IMR-90 (cell line): ENCODE results near the gene LRRC37A2. TPM values are rescaled to one million over a fixed set of nuclear protein-coding genes. Genes with fewer than 3 reads are reported as not detected.
"Not testable (repeated sequence)": the region's sequence is repeated elsewhere in the genome, so short reads cannot be mapped to it uniquely, and the experiment has no call there.

Experiments used
- ATAC-seq: fragments of 200-7000 bp; cut with Tn5 transposase; 2 replicates; pipeline ENCODE4 v1.9.1; 2020; ENCODE audit warnings: low read depth, mild to moderate bottlenecking, moderate library complexity
- BruUV-seq: library from RNA; stranded (reverse); fragments of 400-500 nt; replicated peaks from 2 replicates; lab custom pipeline; 2021; lab: Mats Ljungman, UMichigan
- CTCF ChIA-PET: fragments of 300-600 bp; formaldehyde crosslinking; extraction: SDS; loops from one replicate; lab custom pipeline; 2021; ENCODE audit warnings: antibody characterized with exemption; lab: Yijun Ruan, JAX
- POLR2A ChIA-PET: fragments of 300-600 bp; sonication (Branson Sonifier 250); formaldehyde crosslinking; loops from one replicate; lab custom pipeline; 2022; ENCODE audit warnings: antibody characterized with exemption; ENCODE audit not compliant: unreplicated experiment; lab: Charles Lee
- DNase-seq: peaks from one replicate; pipeline ENCODE4 v3.0.0; 2013
- H2AFZ ChIP-seq: replicated peaks from 2 replicates; pipeline ENCODE3; 2013; ENCODE audit warnings: low read length, mild to moderate bottlenecking; ENCODE audit not compliant: poor library complexity
- H2AK5ac ChIP-seq: 2 replicates; pipeline ENCODE4 v1.6.1; 2013; ENCODE audit warnings: low read depth, low read length, inconsistent platforms
- H2AK9ac ChIP-seq: replicated peaks from 2 replicates; pipeline ENCODE3; 2013; ENCODE audit warnings: mild to moderate bottlenecking, low read depth, low read length, moderate library complexity; ENCODE audit not compliant: poor library complexity
- H2BK120ac ChIP-seq: 2 replicates; pipeline ENCODE4 v1.6.1; 2013; ENCODE audit warnings: low read depth, low read length, inconsistent platforms
- H2BK15ac ChIP-seq: 3 replicates; pipeline ENCODE4 v1.6.1; 2013; ENCODE audit warnings: low read depth, low read length, inconsistent platforms
- H2BK20ac ChIP-seq: 2 replicates; pipeline ENCODE4 v1.6.1; 2013; ENCODE audit warnings: low read depth, mild to moderate bottlenecking, inconsistent platforms, low read length, moderate library complexity
- H2BK5ac ChIP-seq: 2 replicates; pipeline ENCODE4 v1.6.1; 2013; ENCODE audit warnings: mild to moderate bottlenecking, low read depth, low read length, inconsistent platforms; ENCODE audit not compliant: poor library complexity, severe bottlenecking
- H3K14ac ChIP-seq: replicated peaks from 2 replicates; pipeline ENCODE4 v1.6.1; 2013; ENCODE audit warnings: low read depth, low read length, inconsistent platforms
- H3K18ac ChIP-seq: 2 replicates; pipeline ENCODE4 v1.6.1; 2013; ENCODE audit warnings: low read depth, low read length, control low read depth
- H3K23ac ChIP-seq: 2 replicates; pipeline ENCODE4 v1.6.1; 2013; ENCODE audit warnings: low read depth, low read length, inconsistent platforms
- H3K27ac ChIP-seq: 2 replicates; pipeline ENCODE4 v1.5.1; 2013; ENCODE audit warnings: mild to moderate bottlenecking, control low read depth, low read length; ENCODE audit not compliant: insufficient read depth
- H3K27me3 ChIP-seq: 2 replicates; pipeline ENCODE4 v1.6.1; 2013; ENCODE audit warnings: low read length; ENCODE audit not compliant: control insufficient read depth, insufficient read depth
- H3K36me3 ChIP-seq: 2 replicates; pipeline ENCODE4 v1.6.1; 2013; ENCODE audit warnings: low read length, mixed read lengths; ENCODE audit not compliant: control insufficient read depth, insufficient read depth
- H3K4ac ChIP-seq: 2 replicates; pipeline ENCODE4 v1.6.1; 2013; ENCODE audit warnings: low read depth, low read length, inconsistent platforms
- H3K4me1 ChIP-seq: 2 replicates; pipeline ENCODE4 v1.6.1; 2013; ENCODE audit warnings: low read length, mixed read lengths; ENCODE audit not compliant: control insufficient read depth, insufficient read depth
- H3K4me2 ChIP-seq: 2 replicates; pipeline ENCODE4 v1.6.1; 2013; ENCODE audit warnings: low read depth, mild to moderate bottlenecking, control low read depth, low read length, moderate library complexity
- H3K4me3 ChIP-seq: 2 replicates; pipeline ENCODE4 v1.5.1; 2013; ENCODE audit warnings: low read depth, mild to moderate bottlenecking, control low read depth, low read length, moderate library complexity; ENCODE audit not compliant: insufficient read depth
- H3K56ac ChIP-seq: 2 replicates; pipeline ENCODE4 v1.6.1; 2013; ENCODE audit warnings: low read length, inconsistent platforms; ENCODE audit not compliant: insufficient read depth; ENCODE audit errors: extremely low read depth
- H3K79me1 ChIP-seq, 2 experiments: 2 replicates each; pipeline ENCODE4 v1.6.1; 2013; ENCODE audit warnings: low read length in 2 of 2, inconsistent platforms in 1 of 2, low read depth in 1 of 2
- H3K9ac ChIP-seq: 2 replicates; pipeline ENCODE4 v1.6.1; 2013; ENCODE audit warnings: low read depth, low read length, control low read depth
- H3K9me1 ChIP-seq: 2 replicates; pipeline ENCODE4 v1.6.1; 2013; ENCODE audit warnings: low read length, inconsistent platforms; ENCODE audit not compliant: insufficient read depth
- H3K9me3 ChIP-seq: 2 replicates; pipeline ENCODE4 v1.6.1; 2013; ENCODE audit warnings: low read length; ENCODE audit not compliant: control insufficient read depth, insufficient read depth
- H4K20me1 ChIP-seq: 2 replicates; pipeline ENCODE4 v1.6.1; 2013; ENCODE audit warnings: low read length, inconsistent platforms; ENCODE audit not compliant: insufficient read depth
- H4K5ac ChIP-seq: 2 replicates; pipeline ENCODE4 v1.6.1; 2013; ENCODE audit warnings: mild to moderate bottlenecking, low read depth, low read length, control low read depth
- H4K8ac ChIP-seq, 2 experiments: 2 replicates each; pipeline ENCODE4 v1.6.1; 2013; ENCODE audit warnings: low read depth in 2 of 2, low read length in 2 of 2, control low read depth in 1 of 2, inconsistent platforms in 1 of 2
- H4K91ac ChIP-seq: 2 replicates; pipeline ENCODE4 v1.6.1; 2013; ENCODE audit warnings: low read depth, low read length, inconsistent platforms; ENCODE audit not compliant: insufficient read depth
- WGBS, 2 experiments: methylation state at CpG; one replicate each; pipeline versions ENCODE4 v1.1.5 to v1.1.7; 2013; ENCODE audit warnings: missing lambda C conversion rate in 2 of 2; ENCODE audit not compliant: insufficient read length in 1 of 2; ENCODE audit errors: extremely low coverage in 2 of 2; 5-methylcytosine and 5-hydroxymethylcytosine counted together
- dilution Hi-C: fragments of 300-500 bp; cut with HindIII; formaldehyde crosslinking; loops from one replicate; pipeline ENCODE4 v1.14.3; 2018; ENCODE audit warnings: low sequenced_read_pairs; ENCODE audit not compliant: unreplicated experiment
- in situ Hi-C: fragments of 300-500 bp; cut with MboI; formaldehyde crosslinking; loops from 3 replicates; pipeline ENCODE4 v1.14.3; 2019; ENCODE audit warnings: low sequenced_read_pairs, inconsistent platforms, mixed read lengths
- intact Hi-C: fragments of 100-400 bp; cut with micrococcal nuclease; formaldehyde crosslinking; loops from 2 replicates; pipeline ENCODE4 v1.10.0; 2022
- polyA plus RNA-seq, 3 experiments: library from polyadenylated mRNA; depleted of rRNA; stranded (reverse); fragments of >200 nt; gene quantifications; 2 replicates each; pipeline ENCODE4 v1.2.3, GENCODE V29; 2012; ENCODE audit warnings: low replicate concordance in 1 of 3
- total RNA-seq: library from RNA; depleted of rRNA; stranded (reverse); fragments of >200 nt; gene quantifications from 2 replicates; pipeline ENCODE4 v1.2.3, GENCODE V29; 2012

LRRC37A2 gene
- total and polyA plus RNA-seq, 2 of the 4 experiments (the other 2 are of a cell fraction): 2.7 to 3.2 TPM

DNA sequence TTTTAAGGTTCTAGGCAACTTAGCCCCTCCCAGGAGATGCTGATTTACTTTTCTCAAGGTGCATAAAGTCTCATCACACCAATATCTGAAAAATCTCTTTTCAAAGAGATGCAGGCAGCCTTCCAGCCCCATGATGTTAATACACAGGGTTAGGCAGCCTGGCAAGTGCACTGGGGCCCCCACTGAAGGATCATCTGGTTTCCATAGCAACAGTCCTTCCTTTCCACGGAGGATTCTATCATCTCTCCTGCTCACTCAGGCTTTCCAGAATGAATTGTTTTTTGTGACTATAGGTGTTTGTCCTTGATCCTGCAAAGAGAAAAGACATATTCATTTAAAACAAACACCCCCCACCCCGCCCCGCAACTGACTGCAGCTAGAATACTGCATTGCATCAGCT is 73.2 kb downstream of the LRRC37A2 start:
- H2AFZ ChIP-seq, in situ Hi-C loops, H3K4me2 ChIP-seq, DNase-seq, H3K14ac ChIP-seq, H3K18ac ChIP-seq, dilution Hi-C loops, H2BK15ac ChIP-seq, H3K9ac ChIP-seq, H2AK5ac ChIP-seq, H2BK120ac ChIP-seq, H2AK9ac ChIP-seq, H2BK5ac ChIP-seq, H3K36me3 ChIP-seq, H3K79me1 ChIP-seq, H3K4me1 ChIP-seq, CTCF ChIA-PET, H4K8ac ChIP-seq, H3K4me3 ChIP-seq, H3K9me3 ChIP-seq, H4K91ac ChIP-seq, H2BK20ac ChIP-seq, intact Hi-C loops, H4K20me1 ChIP-seq, H3K27me3 ChIP-seq, POLR2A ChIA-PET, H3K23ac ChIP-seq, H3K27ac ChIP-seq, H4K5ac ChIP-seq, H3K56ac ChIP-seq, ATAC-seq, H3K4ac ChIP-seq, BruUV-seq, H3K9me1 ChIP-seq: not testable (repeated sequence)
- no CpG with 5 or more reads among the region's 3 CpGs for WGBS, 2 experiments

GRCh38 chr17:46590157-46591146 is 78.2 kb downstream of the LRRC37A2 start, which contains the start of gene NSF:
NSF (plus strand) TSS chr17:46590669; CDS start chr17:46590776, 107 bp downstream.
- WGBS, 2 experiments: no CpG with 5 or more reads among the region's 95 CpGs
- H3K18ac ChIP-seq, H2BK20ac ChIP-seq, H4K8ac ChIP-seq, H2BK15ac ChIP-seq, H3K4ac ChIP-seq, CTCF ChIA-PET, intact Hi-C loops, H3K9me1 ChIP-seq, H3K4me3 ChIP-seq, H3K4me1 ChIP-seq, H3K9ac ChIP-seq, H3K9me3 ChIP-seq, H3K56ac ChIP-seq, in situ Hi-C loops, H2BK120ac ChIP-seq, H4K20me1 ChIP-seq, H3K14ac ChIP-seq, POLR2A ChIA-PET, DNase-seq, H2AFZ ChIP-seq, H4K91ac ChIP-seq, H2AK9ac ChIP-seq, H3K36me3 ChIP-seq, H3K4me2 ChIP-seq, dilution Hi-C loops, H4K5ac ChIP-seq, BruUV-seq, H3K27ac ChIP-seq, H3K23ac ChIP-seq, H3K27me3 ChIP-seq, H3K79me1 ChIP-seq, H2AK5ac ChIP-seq, H2BK5ac ChIP-seq: not testable (repeated sequence)
- peak; percentile 95 for ATAC-seq
